DMS153 treated with DMSO at 0.1 percent for 48 hours (cell line): ENCODE data around the gene NFATC2IP.
"Not testable (repeated sequence)": the region's sequence is repeated elsewhere in the genome, so short reads cannot be mapped to it uniquely, and the experiment has no call there.

Source experiments
- DNase-seq: peaks from one replicate; lab custom pipeline; 2025; ENCODE audit not compliant: unreplicated experiment; lab: John Stamatoyannopoulos, UW

Gene NFATC2IP

GRCh38 chr16:28964496-28964895 is 13.8 kb downstream of the NFATC2IP start:
- DNase-seq, result no peak

- no peak for DNase-seq
These were observed 16.4 kb downstream of the NFATC2IP start for GRCh38 chr16:28967156-28967555.

- not testable (repeated sequence) for DNase-seq
These were observed 19.0 kb downstream of the NFATC2IP start for GRCh38 chr16:28969696-28970095.

DNA sequence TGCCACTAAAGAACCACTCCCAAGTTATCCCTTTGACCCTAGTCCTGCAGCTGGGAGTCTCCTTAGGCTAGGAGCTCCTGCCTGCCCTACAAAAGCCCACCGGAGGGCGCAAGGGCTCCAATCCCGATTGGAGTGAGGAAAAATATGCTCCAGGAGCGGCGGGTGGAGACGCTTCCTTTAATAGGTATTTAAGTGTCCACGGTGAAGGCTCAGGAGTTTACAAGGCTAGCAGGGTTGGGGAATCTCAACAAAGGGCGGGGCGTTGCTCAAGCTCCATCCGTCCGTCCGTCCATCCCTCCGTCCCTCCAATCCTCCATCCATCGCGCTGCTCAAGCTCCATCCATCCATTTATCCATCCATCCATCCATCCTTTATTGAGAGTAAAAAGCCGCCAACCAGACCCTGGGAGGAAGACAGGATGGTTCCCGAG is 23.3 kb downstream of the NFATC2IP start:
- peak; percentile 5 for DNase-seq

DNA sequence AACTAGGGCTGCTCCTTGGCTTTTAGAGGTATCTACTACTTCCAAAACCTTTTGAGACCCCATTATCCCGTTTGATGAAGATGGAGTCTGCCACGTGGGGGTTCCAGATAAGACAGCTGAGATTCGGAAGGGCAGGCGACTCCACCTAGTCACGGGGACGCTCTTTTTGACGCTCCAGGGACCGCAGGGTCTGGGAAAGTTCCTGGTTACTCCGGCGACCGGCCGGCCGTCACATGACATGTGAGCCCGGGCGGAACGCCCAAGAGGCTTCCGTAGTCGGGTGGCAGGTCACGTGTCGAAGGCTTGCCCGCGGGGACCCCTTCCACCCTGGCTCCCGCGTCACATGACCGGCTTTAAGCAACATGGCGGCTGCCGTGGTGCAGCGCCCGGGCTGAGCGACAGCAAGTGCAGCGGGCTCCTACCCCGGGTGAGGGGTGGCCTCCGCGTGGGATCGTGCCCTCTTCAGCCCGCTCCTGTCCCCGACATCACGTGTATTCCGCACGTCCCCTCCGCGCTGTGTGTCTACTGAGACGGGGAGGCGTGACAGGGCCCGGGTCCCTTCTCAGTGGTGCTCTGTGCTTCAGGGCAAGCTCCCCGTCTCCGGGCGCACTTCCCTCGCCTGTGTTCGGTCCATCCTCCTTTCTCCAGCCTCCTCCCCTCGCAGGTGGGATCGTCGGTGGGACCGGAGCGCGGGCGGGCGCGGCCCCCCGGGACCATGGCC is 23.9 kb downstream of the NFATC2IP start, which contains the start of gene SPNS1:
TSS of gene SPNS1 (plus strand) at position 342 of the 721 bp plus-strand sequence. CDS start at position 716, 374 bp downstream.
- peak; percentile 88 for DNase-seq

GRCh38 chr16:28975158-28975599 is 24.4 kb downstream of the NFATC2IP start:
- no peak for DNase-seq

- no peak for DNase-seq
These were observed 27.2 kb downstream of the NFATC2IP start for GRCh38 chr16:28977703-28978662.

- not testable (repeated sequence) for DNase-seq
These were observed 29.6 kb downstream of the NFATC2IP start for GRCh38 chr16:28980330-28980729.

DNA sequence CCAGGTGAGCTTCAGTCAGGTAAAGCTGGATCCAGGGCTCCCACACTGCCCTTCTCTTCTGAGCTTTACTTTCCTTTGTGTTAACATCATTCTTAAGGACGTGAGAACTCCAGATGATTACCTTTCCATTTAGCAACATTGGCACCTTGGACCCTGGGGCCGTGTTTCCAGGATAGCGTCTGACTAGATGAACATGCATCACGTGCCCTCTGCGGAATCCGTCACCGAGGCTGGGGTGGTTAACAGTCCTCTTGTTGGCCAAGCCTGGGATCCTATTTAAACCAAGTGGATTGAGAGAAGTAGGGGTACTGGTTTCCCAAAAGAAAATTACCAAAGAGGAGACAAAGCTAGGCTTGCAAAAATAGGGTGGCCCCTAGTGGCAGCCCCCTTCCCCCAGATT is 30.2 kb downstream of the NFATC2IP start:
- no peak for DNase-seq

DNA sequence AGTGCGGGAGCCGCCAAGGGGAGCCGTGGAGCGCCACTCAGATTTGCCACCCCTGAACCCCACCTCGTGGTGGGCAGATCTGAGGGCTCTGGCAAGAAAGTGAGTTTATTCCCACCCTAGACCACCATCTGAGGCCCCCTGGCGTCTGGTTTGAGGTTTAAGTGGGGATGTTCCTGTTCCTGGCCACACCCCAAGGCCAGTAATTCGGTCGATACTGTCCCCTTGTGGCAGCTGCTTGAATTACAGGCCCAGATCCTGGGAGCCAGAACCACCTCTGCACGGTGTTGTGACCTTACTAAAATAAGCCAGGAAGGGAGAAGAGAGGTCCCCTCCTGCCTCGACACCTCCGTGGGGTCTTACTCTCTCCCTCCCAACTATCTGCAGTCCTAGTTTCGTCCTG is 30.8 kb downstream of the NFATC2IP start:
- no peak for DNase-seq

DNA sequence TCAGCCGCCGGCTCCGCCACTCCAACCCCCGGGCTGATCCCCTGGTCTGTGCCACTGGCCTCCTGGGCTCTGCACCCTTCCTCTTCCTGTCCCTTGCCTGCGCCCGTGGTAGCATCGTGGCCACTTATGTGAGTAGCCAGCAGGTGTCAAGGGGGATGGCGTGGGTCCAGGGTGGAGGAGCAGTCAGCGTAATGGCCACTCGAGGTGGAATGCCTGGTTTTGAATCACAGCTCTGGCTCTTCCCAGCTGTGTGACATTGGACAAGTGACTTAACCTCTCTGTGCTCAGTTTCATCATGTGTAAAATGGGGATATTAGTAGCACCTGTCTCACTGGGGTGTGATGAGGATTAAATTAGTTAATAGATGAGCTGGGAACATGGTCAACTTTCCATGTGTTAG is 31.7 kb downstream of the NFATC2IP start:
- DNase-seq, result no peak

GRCh38 chr16:28982949-28983348 is 32.2 kb downstream of the NFATC2IP start:
- DNase-seq, result no peak

- DNase-seq, result peak; percentile 34
These were observed 32.9 kb downstream of the NFATC2IP start for GRCh38 chr16:28983644-28984043.

- no peak for DNase-seq
These were observed 33.4 kb downstream of the NFATC2IP start for GRCh38 chr16:28984091-28984490.

GRCh38 chr16:28984619-28985135 is 33.9 kb downstream of the NFATC2IP start, which contains the start of gene LAT:
LAT (plus strand) TSS chr16:28985052; CDS start chr16:28985418, 366 bp downstream.
- peak; percentile 29 for DNase-seq

DNA sequence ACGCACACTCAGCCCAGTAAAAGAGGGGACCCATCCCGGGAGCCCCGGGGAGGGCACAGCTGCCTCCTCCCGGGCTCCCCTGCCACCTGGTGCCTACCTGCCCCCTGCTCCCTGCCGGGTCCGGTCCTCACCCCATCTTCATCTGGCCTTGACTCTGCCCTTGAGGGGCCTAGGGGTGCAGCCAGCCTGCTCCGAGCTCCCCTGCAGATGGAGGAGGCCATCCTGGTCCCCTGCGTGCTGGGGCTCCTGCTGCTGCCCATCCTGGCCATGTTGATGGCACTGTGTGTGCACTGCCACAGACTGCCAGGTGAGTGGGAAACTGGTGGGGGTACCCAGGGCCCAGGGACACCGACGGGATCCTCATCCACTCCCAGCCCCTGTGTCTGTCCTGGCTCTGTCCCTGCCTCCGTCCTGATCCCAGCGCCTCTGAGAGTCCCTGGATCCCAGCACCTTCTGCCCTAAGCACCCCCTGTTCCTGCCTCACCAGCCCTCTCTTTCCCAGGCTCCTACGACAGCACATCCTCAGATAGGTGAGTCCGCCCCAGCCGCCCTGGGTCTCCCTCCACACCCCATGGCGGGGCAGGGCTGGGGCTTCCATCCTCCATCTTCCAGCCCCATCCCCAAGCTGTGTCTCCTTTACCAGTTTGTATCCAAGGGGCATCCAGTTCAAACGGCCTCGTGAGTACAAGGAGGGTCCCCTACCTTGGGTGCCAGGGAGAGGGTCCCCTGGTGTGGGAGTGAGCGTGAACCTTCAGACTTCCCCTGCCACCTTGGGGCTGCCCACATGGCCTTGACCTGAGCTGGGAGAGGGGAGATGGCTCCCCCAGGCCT is 34.7 kb downstream of the NFATC2IP start:
- DNase-seq, result no peak

- no peak for DNase-seq
These were observed 35.3 kb downstream of the NFATC2IP start for GRCh38 chr16:28986046-28986445.

GRCh38 chr16:28986492-28986891 is 35.8 kb downstream of the NFATC2IP start:
- DNase-seq, result no peak

- no peak for DNase-seq
These were observed 36.6 kb downstream of the NFATC2IP start for GRCh38 chr16:28987170-28987853.

DNA sequence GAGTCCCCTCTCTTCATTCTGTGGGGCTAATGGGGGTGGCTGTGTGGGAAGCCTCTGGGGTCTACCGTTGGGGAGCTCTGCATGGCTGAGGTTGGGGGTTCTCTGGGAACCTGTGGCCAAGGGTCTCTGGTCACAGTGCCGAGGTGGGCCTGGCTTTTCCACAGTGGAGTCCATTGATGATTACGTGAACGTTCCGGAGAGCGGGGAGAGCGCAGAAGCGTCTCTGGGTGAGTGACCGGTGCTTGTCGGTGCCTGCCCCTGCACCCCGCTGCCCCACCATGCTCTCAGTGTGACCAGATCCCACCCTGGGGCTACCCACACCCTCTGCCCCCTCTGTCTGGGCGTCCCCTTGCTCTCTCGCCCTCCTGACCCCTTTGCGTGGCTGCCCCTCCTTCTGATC is 38.6 kb downstream of the NFATC2IP start:
- no peak for DNase-seq
